H9 (cell line): Measurements from ENCODE around the gene EPHB2. TPM values are rescaled to one million over a fixed set of nuclear protein-coding genes. Genes with fewer than 3 reads are reported as not detected.

Source experiments
- DNase-seq: peaks from one replicate; pipeline ENCODE4 v3.0.0-alpha.2; 2017
- H2AFZ ChIP-seq: one replicate; pipeline ENCODE4 v1.6.1; 2013; ENCODE audit warnings: mild to moderate bottlenecking, low read length, control low read depth, moderate library complexity
- H2AK5ac ChIP-seq: 2 replicates; pipeline ENCODE4 v1.6.1; 2013; ENCODE audit warnings: low read length, control low read depth, mixed read lengths; ENCODE audit not compliant: insufficient read length
- H2BK120ac ChIP-seq: one replicate; pipeline ENCODE4 v1.6.1; 2013; ENCODE audit warnings: low read depth, mild to moderate bottlenecking, low read length, control low read depth, inconsistent platforms; ENCODE audit not compliant: poor library complexity, severe bottlenecking
- H2BK12ac ChIP-seq: 2 replicates; pipeline ENCODE4 v1.6.1; 2013; ENCODE audit warnings: low read length, control low read depth, mixed read lengths, low read depth; ENCODE audit not compliant: insufficient read length
- H2BK15ac ChIP-seq: 2 replicates; pipeline ENCODE4 v1.6.1; 2013; ENCODE audit warnings: low read depth, low read length, control low read depth
- H2BK20ac ChIP-seq: one replicate; pipeline ENCODE4 v1.6.1; 2013; ENCODE audit warnings: low read depth, mild to moderate bottlenecking, low read length, control low read depth, inconsistent platforms; ENCODE audit not compliant: poor library complexity, severe bottlenecking
- H2BK5ac ChIP-seq: 2 replicates; pipeline ENCODE4 v1.6.1; 2013; ENCODE audit warnings: low read length, control low read depth, mixed read lengths; ENCODE audit not compliant: insufficient read length
- H3K14ac ChIP-seq: 2 replicates; pipeline ENCODE4 v1.6.1; 2013; ENCODE audit warnings: low read length, control low read depth; ENCODE audit not compliant: insufficient read depth
- H3K18ac ChIP-seq: 2 replicates; pipeline ENCODE4 v1.6.1; 2013; ENCODE audit warnings: low read depth, mild to moderate bottlenecking, mixed read lengths, low read length, control low read depth; ENCODE audit not compliant: insufficient read length
- H3K23ac ChIP-seq: 2 replicates; pipeline ENCODE4 v1.6.1; 2013; ENCODE audit warnings: low read length, control low read depth, mixed read lengths, low read depth; ENCODE audit not compliant: insufficient read length
- H3K23me2 ChIP-seq: 2 replicates; pipeline ENCODE4 v1.6.1; 2013; ENCODE audit warnings: low read depth, mild to moderate bottlenecking, mixed read lengths, low read length, control low read depth; ENCODE audit not compliant: insufficient read length, poor library complexity, severe bottlenecking
- H3K27ac ChIP-seq: 2 replicates; pipeline ENCODE4 v1.5.1; 2013; ENCODE audit warnings: low read length, control low read depth, mixed read lengths, low read depth; ENCODE audit not compliant: insufficient read length
- H3K27me3 ChIP-seq: 2 replicates; pipeline ENCODE4 v1.6.1; 2013; ENCODE audit warnings: low read length, control low read depth, inconsistent platforms; ENCODE audit not compliant: insufficient read depth
- H3K4ac ChIP-seq: 2 replicates; pipeline ENCODE4 v1.6.1; 2013; ENCODE audit warnings: low read depth, mild to moderate bottlenecking, control low read depth, inconsistent platforms, low read length, moderate library complexity
- H3K4me1 ChIP-seq: 2 replicates; pipeline ENCODE4 v1.6.1; 2013; ENCODE audit warnings: low read length, control low read depth, inconsistent platforms; ENCODE audit not compliant: insufficient read depth
- H3K4me2 ChIP-seq: 2 replicates; pipeline ENCODE4 v1.6.1; 2013; ENCODE audit warnings: low read length, control low read depth, mixed read lengths; ENCODE audit not compliant: insufficient read length, insufficient read depth
- H3K56ac ChIP-seq: 2 replicates; pipeline ENCODE4 v1.6.1; 2013; ENCODE audit warnings: low read depth, mild to moderate bottlenecking, mixed read lengths, low read length, control low read depth; ENCODE audit not compliant: insufficient read length
- H3K79me1 ChIP-seq: 2 replicates; pipeline ENCODE4 v1.6.1; 2013; ENCODE audit warnings: low read depth, mild to moderate bottlenecking, moderate library complexity, low read length, control low read depth, inconsistent platforms; ENCODE audit not compliant: insufficient read depth, poor library complexity, severe bottlenecking
- H3K79me2 ChIP-seq: 2 replicates; pipeline ENCODE4 v1.6.1; 2013; ENCODE audit warnings: low read length, control low read depth, inconsistent platforms; ENCODE audit not compliant: insufficient read depth
- H3K9ac ChIP-seq: 2 replicates; pipeline ENCODE4 v1.6.1; 2013; ENCODE audit warnings: low read length, control low read depth, mixed read lengths; ENCODE audit not compliant: insufficient read length; ENCODE audit errors: extremely low read depth
- H3K9me3 ChIP-seq: one replicate; pipeline ENCODE4 v1.6.1; 2013; ENCODE audit warnings: low read depth, low read length, inconsistent platforms; ENCODE audit not compliant: control insufficient read depth
- H3T11ph ChIP-seq: one replicate; pipeline ENCODE4 v1.6.1; 2013; ENCODE audit warnings: mild to moderate bottlenecking, low read length, control low read depth, inconsistent platforms
- H4K20me1 ChIP-seq: one replicate; pipeline ENCODE4 v1.6.1; 2013; ENCODE audit not compliant: control insufficient read depth, insufficient read length, insufficient read depth
- H4K5ac ChIP-seq: 2 replicates; pipeline ENCODE4 v1.6.1; 2013; ENCODE audit warnings: low read depth, mild to moderate bottlenecking, mixed read lengths, low read length, control low read depth; ENCODE audit not compliant: insufficient read length
- H4K8ac ChIP-seq: replicated peaks from 2 replicates; pipeline ENCODE4 v1.6.1; 2013; ENCODE audit warnings: low read length, control low read depth, mixed read lengths, low read depth; ENCODE audit not compliant: insufficient read length
- H4K91ac ChIP-seq: 2 replicates; pipeline ENCODE4 v1.6.1; 2013; ENCODE audit warnings: low read depth, mild to moderate bottlenecking, moderate library complexity, mixed read lengths, low read length, control low read depth; ENCODE audit not compliant: insufficient read length
- H3K27ac Mint-ChIP-seq, 3 experiments: 2 replicates in 2 of 3; 3 replicates in 1 of 3; pipeline ENCODE4 v1.8.0; 2020 to 2021; ENCODE audit warnings: mixed read lengths in 3 of 3, mild to moderate bottlenecking in 1 of 3, moderate library complexity in 1 of 3
- H3K27me3 Mint-ChIP-seq: 2 replicates; pipeline ENCODE4 v1.8.0; 2021; ENCODE audit warnings: low read depth, mild to moderate bottlenecking, moderate library complexity, mixed read lengths
- H3K36me3 Mint-ChIP-seq, 3 experiments: 2 replicates in 2 of 3; 3 replicates in 1 of 3; pipeline ENCODE4 v1.8.0; 2020 to 2021; ENCODE audit warnings: low read depth in 3 of 3, mixed read lengths in 3 of 3; ENCODE audit not compliant: insufficient read depth in 1 of 3
- H3K4me1 Mint-ChIP-seq, 2 experiments: 2 replicates each; pipeline ENCODE4 v1.8.0; 2020; ENCODE audit warnings: mixed read lengths in 2 of 2
- H3K4me3 Mint-ChIP-seq, 2 experiments: 2 replicates in 1 of 2; 3 replicates in 1 of 2; pipeline ENCODE4 v1.8.0; 2020 to 2021; ENCODE audit warnings: mild to moderate bottlenecking in 2 of 2, mixed read lengths in 2 of 2, moderate library complexity in 1 of 2
- H3K9me3 Mint-ChIP-seq, 2 experiments: 2 replicates in 1 of 2; 3 replicates in 1 of 2; pipeline ENCODE4 v1.8.0; 2020; ENCODE audit warnings: mild to moderate bottlenecking in 2 of 2, mixed read lengths in 2 of 2, moderate library complexity in 1 of 2
- WGBS: extraction: QIAGEN DNeasy Blood & Tissue Kit; methylation state at CpG from one replicate; pipeline ENCODE4 v1.1.7; 2013; ENCODE audit warnings: missing lambda C conversion rate, low lambda C conversion rate, mixed read lengths; ENCODE audit not compliant: insufficient read length; ENCODE audit errors: extremely low coverage; 5-methylcytosine and 5-hydroxymethylcytosine counted together
- total RNA-seq: library from RNA; stranded (reverse); gene quantifications from 2 replicates; pipeline ENCODE4 v1.2.1, GENCODE V29; 2021
- TF ChIP-seq, protein P1 (sequence below): fragments of 200-600 bp; sonication (generic); conservative IDR thresholded peaks from 3 replicates; pipeline ENCODE4 v1.8.0; 2021; ENCODE audit warnings: antibody characterized with exemption, mild to moderate bottlenecking

EPHB2 gene
- total RNA-seq, 1 experiment from 2014 or later = 9.5 TPM

- Mint-ChIP-seq H3K4me3 (no peak overlapping the region), H3K36me3 (no peaks in the 10 kb centered on the region), H3K9me3 (no peaks in the 10 kb centered on the region; a peak in 1 of 5 replicates), H3K4me1 (peaks cover 42 to 64% of the 10 kb centered on the region in 2 experiments), H3K27me3 (no peaks in the 10 kb centered on the region; the same call in 1 of the 2 replicates), H3K27ac (peak overlapping the region in 2 of 3 experiments; percentile 26 to 61; a peak in 4 of 7 replicates)
- H3K27ac ChIP-seq = no peak overlapping the region
- no peak overlapping the region for H4K5ac ChIP-seq
- no peak overlapping the region for H2BK12ac ChIP-seq
- H3K14ac ChIP-seq = no peak overlapping the region
- H3K79me1 ChIP-seq = no peaks in the 10 kb centered on the region
- no peak overlapping the region for H4K91ac ChIP-seq
- no peak overlapping the region for H2AK5ac ChIP-seq
- no peaks in the 10 kb centered on the region for H3K27me3 ChIP-seq
- H2BK15ac ChIP-seq = no peak overlapping the region
- H2BK20ac ChIP-seq = no peak overlapping the region
- WGBS = no CpG with 5 or more reads among the region's 19 CpGs
- H3K23ac ChIP-seq = no peak overlapping the region
- H2AFZ ChIP-seq = no peak overlapping the region
- peaks cover 4% of the 10 kb centered on the region; the same call in 1 of the 2 replicates for H3K4me1 ChIP-seq
- H4K20me1 ChIP-seq = no peaks in the 10 kb centered on the region
- H3K56ac ChIP-seq = no peak overlapping the region
- no peak overlapping the region for H3T11ph ChIP-seq
- TF ChIP-seq, protein P1, sequence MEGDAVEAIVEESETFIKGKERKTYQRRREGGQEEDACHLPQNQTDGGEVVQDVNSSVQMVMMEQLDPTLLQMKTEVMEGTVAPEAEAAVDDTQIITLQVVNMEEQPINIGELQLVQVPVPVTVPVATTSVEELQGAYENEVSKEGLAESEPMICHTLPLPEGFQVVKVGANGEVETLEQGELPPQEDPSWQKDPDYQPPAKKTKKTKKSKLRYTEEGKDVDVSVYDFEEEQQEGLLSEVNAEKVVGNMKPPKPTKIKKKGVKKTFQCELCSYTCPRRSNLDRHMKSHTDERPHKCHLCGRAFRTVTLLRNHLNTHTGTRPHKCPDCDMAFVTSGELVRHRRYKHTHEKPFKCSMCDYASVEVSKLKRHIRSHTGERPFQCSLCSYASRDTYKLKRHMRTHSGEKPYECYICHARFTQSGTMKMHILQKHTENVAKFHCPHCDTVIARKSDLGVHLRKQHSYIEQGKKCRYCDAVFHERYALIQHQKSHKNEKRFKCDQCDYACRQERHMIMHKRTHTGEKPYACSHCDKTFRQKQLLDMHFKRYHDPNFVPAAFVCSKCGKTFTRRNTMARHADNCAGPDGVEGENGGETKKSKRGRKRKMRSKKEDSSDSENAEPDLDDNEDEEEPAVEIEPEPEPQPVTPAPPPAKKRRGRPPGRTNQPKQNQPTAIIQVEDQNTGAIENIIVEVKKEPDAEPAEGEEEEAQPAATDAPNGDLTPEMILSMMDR = no peak
- H3K9ac ChIP-seq = no peak overlapping the region
- H3K79me2 ChIP-seq = no peaks in the 10 kb centered on the region
- DNase-seq = peak; percentile 57
- H3K18ac ChIP-seq = no peak overlapping the region
- H3K23me2 ChIP-seq = no peaks in the 10 kb centered on the region
- H2BK5ac ChIP-seq = no peak overlapping the region
- H3K4me2 ChIP-seq = no peak overlapping the region
- H3K4ac ChIP-seq = no peak overlapping the region
- no peak overlapping the region for H4K8ac ChIP-seq
- H3K9me3 ChIP-seq = no peaks in the 10 kb centered on the region
- H2BK120ac ChIP-seq = no peak overlapping the region
Observed at GRCh38 chr1:22801761-22802160, 91.1 kb downstream of the EPHB2 start.
